ENCODE measurements around the gene TTC12. TPM values are rescaled to one million over a fixed set of nuclear protein-coding genes. Genes with fewer than 3 reads are reported as not detected.

TTC12 gene
- total and polyA plus RNA-seq, 2 of the 4 experiments (the other 2 are of a cell fraction) = 10.0 to 14.7 TPM

GRCh38 chr11:113411536-113411935 lies 97.2 kb downstream of the TTC12 start:
- Histone ChIP-seq H2BK15ac (ENCODE audit: low read depth, low read length) (no peak overlapping the region), H3K23ac (ENCODE audit: low read depth, low read length) (no peak overlapping the region), H3K4ac (ENCODE audit: low read depth, low read length) (no peak overlapping the region), H3K27ac (ENCODE audit: insufficient read depth, low read length) (no peak overlapping the region), H4K8ac (ENCODE audit: low read depth in 2 of 2, low read length in 2 of 2) (no peak overlapping the region), H2BK120ac (ENCODE audit: low read depth, low read length) (no peak overlapping the region), H3K9me1 (ENCODE audit: insufficient read depth, low read length) (no peaks in the 10 kb centered on the region), H3K36me3 (ENCODE audit: control insufficient read depth, insufficient read depth, low read length) (no peaks in the 10 kb centered on the region), H3K14ac (replicated peaks; ENCODE audit: low read depth, low read length) (no peak overlapping the region), H3K4me3 (ENCODE audit: insufficient read depth, low read depth, low read length) (no peak overlapping the region), H3K56ac (ENCODE audit: extremely low read depth, insufficient read depth, low read length) (no peak overlapping the region), H2AK5ac (ENCODE audit: low read depth, low read length) (no peak overlapping the region), H2AFZ (replicated peaks; ENCODE audit: low read length, poor library complexity) (no peak overlapping the region), H2BK20ac (ENCODE audit: low read depth, low read length) (no peak overlapping the region), H3K79me1 (ENCODE audit: low read depth in 1 of 2, low read length in 2 of 2) (no peaks in the 10 kb centered on the region), H3K9ac (ENCODE audit: low read depth, low read length) (no peak overlapping the region), H4K20me1 (ENCODE audit: insufficient read depth, low read length) (no peaks in the 10 kb centered on the region), H2AK9ac (replicated peaks; ENCODE audit: low read depth, low read length, poor library complexity) (no peak overlapping the region), H3K4me1 (ENCODE audit: control insufficient read depth, insufficient read depth, low read length) (no peaks in the 10 kb centered on the region), H4K91ac (ENCODE audit: insufficient read depth, low read depth, low read length) (no peak overlapping the region), H2BK5ac (ENCODE audit: low read depth, low read length, poor library complexity, severe bottlenecking) (no peak overlapping the region), H4K5ac (ENCODE audit: low read depth, low read length) (no peak overlapping the region), H3K4me2 (ENCODE audit: low read depth, low read length) (no peak overlapping the region), H3K9me3 (ENCODE audit: control insufficient read depth, insufficient read depth, low read length) (no peaks in the 10 kb centered on the region), H3K27me3 (ENCODE audit: control insufficient read depth, insufficient read depth, low read length) (peaks cover 12% of the 10 kb centered on the region), H3K18ac (ENCODE audit: low read depth, low read length) (no peak overlapping the region)
- dilution Hi-C loops (cut with HindIII; ENCODE audit: low sequenced_read_pairs, unreplicated experiment) = no loop called here
- CTCF ChIA-PET = no interaction called here
- POLR2A ChIA-PET (ENCODE audit: unreplicated experiment) = no interaction called here
- WGBS, 2 experiments (ENCODE audit: extremely low coverage in 2 of 2, insufficient read length in 1 of 2) = no CpG with 5 or more reads among the region's 3 CpGs
- ATAC-seq (ENCODE audit: low read depth) = no peak
- TF ChIP-seq SMC3 (IDR thresholded peaks at IDR 0.05; ENCODE audit: low read depth, low read length) (no peak), MAFK (IDR thresholded peaks at IDR 0.05; ENCODE audit: low read depth, low read length) (no peak)
- no peak for DNase-seq
- in situ Hi-C loops (cut with MboI; ENCODE audit: low sequenced_read_pairs) = no loop called here
- no TSS peak for BruUV-seq (replicated peaks)
- intact Hi-C loops (cut with micrococcal nuclease) = no loop called here

All from IMR-90 (cell line).